GM19099 (cell line): Measurements from ENCODE around the gene NCOA6.

Source experiments
- POLR2A ChIP-seq: IDR thresholded peaks from 3 replicates; pipeline ENCODE4 v1.6.1; 2011; ENCODE audit warnings: low read depth; ENCODE audit not compliant: insufficient read length; ENCODE audit errors: extremely low read depth

The NCOA6 gene

GRCh38 chr20:34675561-34675960, 149.9 kb downstream of the NCOA6 start:
- TF ChIP-seq POLR2A, result no peak

DNA sequence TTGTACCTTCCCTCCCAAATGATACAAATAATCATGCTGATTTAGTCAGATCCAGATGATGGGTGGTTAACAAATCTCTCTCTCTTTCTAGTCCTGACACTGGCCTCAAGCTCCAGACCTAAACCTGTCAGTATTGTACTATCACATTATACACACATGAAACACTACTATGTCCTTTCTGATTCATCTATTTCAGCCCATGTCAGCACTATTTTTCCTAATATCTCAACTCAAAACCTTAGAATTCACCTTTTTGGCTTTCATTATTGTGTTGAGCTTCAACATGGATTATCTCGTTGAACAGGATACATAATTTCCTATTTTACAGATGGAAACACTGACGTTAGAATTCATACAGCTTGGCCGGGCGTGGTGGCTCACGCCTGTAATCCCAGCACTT, 152.0 kb downstream of the NCOA6 start:
- TF ChIP-seq POLR2A, result no peak

DNA sequence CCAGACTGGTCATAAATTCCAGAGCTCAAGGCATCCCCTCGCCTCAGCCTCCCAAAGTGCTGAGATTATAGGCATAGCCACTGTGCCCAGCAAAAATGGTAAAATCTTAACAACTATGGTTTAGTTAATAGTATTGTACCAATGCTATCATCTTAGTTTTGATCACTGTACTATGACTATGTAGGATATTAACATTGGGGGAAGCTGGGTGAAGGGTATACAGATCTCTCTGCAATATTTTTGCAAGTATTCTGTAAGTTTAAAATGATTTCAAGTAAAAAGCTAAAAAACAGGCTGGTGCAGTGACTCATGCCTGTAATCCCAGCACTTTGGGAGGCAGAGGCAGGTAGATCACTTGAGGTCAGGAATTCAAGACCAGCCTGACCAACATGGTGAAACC, 156.4 kb downstream of the NCOA6 start:
- no peak for TF ChIP-seq POLR2A
